ENCODE data around the gene ANKMY1. TPM values are rescaled to one million over a fixed set of nuclear protein-coding genes. Genes with fewer than 3 reads are reported as not detected.

Gene ANKMY1
- total RNA-seq, 4 donors from 2014 or later, result 13.3 to 40.8 (median 22.0) TPM

DNA sequence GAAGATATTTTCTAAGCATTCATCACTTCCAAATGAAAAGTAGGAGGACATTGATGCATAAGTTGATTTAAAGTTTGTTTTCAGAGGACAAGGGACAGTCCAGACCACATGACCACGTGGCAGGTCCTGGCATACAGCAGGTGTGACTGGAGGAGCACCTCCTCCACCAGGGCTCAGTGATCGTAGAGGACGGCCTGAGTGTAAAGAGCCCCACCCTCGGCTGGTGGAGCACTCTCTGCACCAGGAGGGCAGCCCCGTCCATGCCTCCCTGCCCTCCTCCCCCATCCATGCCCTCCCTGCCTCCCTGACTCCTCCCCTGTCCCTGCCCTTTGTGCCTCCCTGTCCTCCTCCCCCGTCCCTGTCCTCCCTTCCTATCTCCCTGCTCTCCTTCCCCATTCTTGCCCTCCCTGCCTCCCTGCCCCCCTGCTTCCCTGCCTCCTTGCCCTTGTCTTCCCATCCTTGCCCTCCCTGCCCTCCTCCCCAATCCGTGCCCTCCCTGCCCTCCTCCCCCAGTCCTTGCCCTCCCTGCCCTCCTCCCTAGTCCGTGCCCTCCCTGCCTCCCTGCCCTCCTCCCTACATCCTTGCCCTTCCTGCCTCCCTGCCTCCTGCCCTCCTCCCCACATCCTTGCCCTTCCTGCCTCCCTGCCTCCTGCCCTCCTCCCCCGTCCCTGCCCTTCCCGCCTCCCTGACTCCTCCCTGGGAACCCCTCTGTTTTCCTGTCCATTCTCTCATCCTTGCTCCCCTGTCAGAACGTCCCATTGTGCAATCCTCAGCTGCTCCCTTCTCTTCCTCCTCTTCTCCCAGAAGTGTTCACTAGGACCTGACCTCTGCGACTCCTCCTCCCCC, 47.9 kb downstream of the ANKMY1 start:
- TF ChIP-seq, protein P1, sequence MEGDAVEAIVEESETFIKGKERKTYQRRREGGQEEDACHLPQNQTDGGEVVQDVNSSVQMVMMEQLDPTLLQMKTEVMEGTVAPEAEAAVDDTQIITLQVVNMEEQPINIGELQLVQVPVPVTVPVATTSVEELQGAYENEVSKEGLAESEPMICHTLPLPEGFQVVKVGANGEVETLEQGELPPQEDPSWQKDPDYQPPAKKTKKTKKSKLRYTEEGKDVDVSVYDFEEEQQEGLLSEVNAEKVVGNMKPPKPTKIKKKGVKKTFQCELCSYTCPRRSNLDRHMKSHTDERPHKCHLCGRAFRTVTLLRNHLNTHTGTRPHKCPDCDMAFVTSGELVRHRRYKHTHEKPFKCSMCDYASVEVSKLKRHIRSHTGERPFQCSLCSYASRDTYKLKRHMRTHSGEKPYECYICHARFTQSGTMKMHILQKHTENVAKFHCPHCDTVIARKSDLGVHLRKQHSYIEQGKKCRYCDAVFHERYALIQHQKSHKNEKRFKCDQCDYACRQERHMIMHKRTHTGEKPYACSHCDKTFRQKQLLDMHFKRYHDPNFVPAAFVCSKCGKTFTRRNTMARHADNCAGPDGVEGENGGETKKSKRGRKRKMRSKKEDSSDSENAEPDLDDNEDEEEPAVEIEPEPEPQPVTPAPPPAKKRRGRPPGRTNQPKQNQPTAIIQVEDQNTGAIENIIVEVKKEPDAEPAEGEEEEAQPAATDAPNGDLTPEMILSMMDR (IDR thresholded peaks at IDR 0.05), result no peak
- TF ChIP-seq POLR2A (IDR thresholded peaks at IDR 0.05), result no peak
- Histone ChIP-seq H3K27ac (no peak overlapping the region), H3K36me3 (no peaks in the 10 kb centered on the region), H3K27me3 (no peaks in the 10 kb centered on the region), H3K4me3 (no peak overlapping the region), H3K4me1 (no peaks in the 10 kb centered on the region), H3K9me3 (no peaks in the 10 kb centered on the region)
- no peak for DNase-seq
- intact Hi-C loops (cut with DNase I; ENCODE audit: low total_unique reads), result no loop called here

DNA sequence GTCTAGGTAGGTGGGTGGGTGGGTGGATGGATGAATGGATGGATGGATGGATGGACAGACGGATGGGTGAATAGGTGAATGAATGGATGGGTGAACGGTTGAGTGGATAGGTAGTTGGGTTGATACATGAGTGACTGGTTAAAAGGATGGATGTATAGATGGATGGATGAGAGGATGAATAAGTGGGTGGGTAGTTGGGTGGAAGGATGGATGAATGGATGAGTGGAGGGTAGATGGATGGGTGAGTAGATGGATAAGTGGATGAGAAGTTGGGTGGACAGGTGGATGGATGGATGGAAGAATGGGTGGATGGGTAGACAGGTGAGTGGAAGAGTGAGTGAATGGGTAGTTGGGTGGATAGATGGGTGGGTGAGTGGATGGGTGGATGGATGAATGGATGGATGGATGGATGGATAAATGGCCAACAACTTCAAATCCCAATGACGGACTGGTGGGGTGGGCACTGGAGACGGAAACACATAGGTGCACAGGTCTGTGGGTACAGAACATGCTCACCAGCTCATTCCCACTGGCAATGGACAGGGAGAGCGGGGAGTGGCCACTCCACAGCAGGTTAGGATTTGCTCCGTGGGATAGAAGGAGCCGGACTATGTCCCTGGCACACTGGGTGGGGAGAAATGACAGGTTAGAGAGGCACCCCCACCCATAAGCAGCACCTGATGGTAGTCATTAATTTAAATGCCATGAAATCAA, 48.8 kb downstream of the ANKMY1 start:
- intact Hi-C loops (cut with DNase I; ENCODE audit: low total_unique reads), result no loop called here
- no peak for DNase-seq
- no peak overlapping the region for H3K4me3 ChIP-seq
- no peak overlapping the region for H3K27ac ChIP-seq
- H3K27me3 ChIP-seq, result no peaks in the 10 kb centered on the region
- H3K4me1 ChIP-seq, result no peaks in the 10 kb centered on the region
- no peaks in the 10 kb centered on the region for H3K9me3 ChIP-seq
- H3K36me3 ChIP-seq, result no peaks in the 10 kb centered on the region
- TF ChIP-seq, protein P1 (IDR thresholded peaks at IDR 0.05), result no peak
- no peak for TF ChIP-seq POLR2A (IDR thresholded peaks at IDR 0.05)

DNA sequence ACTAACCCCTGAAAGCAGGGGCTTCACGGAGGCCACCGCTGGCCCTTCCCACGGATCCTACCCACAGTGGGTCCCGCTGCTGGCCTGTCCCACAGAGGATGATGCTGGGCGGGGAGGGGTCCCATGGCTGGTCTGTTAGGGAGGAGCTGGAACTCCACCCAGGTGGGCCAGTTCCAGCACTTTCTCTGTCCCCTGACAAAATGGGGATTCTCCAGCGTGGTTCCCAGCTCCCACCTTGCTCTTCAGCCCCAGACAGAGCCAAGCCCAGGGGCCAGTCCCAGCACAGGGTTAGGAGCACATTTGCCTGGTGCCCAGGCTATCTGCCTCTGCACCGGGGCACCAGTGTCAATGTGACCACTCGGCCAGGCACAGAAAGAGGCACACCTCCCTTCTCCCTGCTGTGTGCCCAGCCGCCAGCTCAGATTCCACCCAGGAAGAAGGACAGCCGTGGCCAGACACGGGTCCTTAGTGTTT, 50.0 kb downstream of the ANKMY1 start:
- no peaks in the 10 kb centered on the region for H3K9me3 ChIP-seq
- DNase-seq, result no peak
- TF ChIP-seq, protein P1 (IDR thresholded peaks at IDR 0.05), result no peak
- TF ChIP-seq POLR2A (IDR thresholded peaks at IDR 0.05), result no peak
- no peak overlapping the region for H3K27ac ChIP-seq
- intact Hi-C loops (cut with DNase I; ENCODE audit: low total_unique reads), result no loop called here
- no peaks in the 10 kb centered on the region for H3K27me3 ChIP-seq
- H3K4me3 ChIP-seq, result no peak overlapping the region
- no peaks in the 10 kb centered on the region for H3K4me1 ChIP-seq
- H3K36me3 ChIP-seq, result no peaks in the 10 kb centered on the region

DNA sequence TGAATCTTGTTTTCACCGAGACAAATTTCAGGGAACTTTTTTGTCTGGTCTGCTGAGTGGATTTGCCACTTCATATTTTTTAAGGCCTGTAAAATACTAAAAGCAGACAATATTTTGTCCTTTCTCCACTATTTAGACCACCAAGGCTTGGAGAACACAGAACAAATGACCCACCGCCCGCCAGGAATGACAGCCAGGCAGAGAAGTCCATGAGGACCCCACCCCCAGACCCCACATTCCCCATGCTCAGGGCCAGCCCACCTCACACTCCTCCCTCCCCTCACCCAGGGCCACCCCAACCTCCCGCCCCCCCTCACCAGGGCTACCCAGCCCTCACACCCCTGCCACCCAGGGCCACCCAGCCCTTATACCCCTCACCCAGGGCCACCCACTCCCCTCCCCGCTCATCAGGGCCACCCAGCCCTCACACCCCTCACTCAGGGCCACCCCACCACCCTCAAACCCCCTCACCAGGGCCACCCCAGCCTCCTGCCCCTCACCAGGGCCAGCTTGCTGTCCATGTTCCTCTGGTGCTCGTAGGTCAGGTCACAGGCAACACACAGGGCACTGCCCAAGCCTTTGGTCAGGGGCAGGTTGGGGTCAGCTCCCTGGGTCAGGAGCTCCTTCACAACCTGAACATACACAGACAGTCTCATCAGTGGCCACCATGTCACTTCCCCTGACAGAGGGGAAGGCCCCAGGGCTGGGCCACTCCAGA, 50.6 kb downstream of the ANKMY1 start:
- Histone ChIP-seq H3K36me3 (no peaks in the 10 kb centered on the region), H3K27ac (no peak overlapping the region), H3K27me3 (no peaks in the 10 kb centered on the region), H3K4me1 (no peaks in the 10 kb centered on the region), H3K9me3 (no peaks in the 10 kb centered on the region), H3K4me3 (no peak overlapping the region)
- intact Hi-C loops (cut with DNase I; ENCODE audit: low total_unique reads), result no loop called here
- TF ChIP-seq POLR2A (IDR thresholded peaks at IDR 0.05), result no peak
- TF ChIP-seq, protein P1 (IDR thresholded peaks at IDR 0.05), result no peak
- no peak for DNase-seq
